HCT116 (cell line): ENCODE data around the gene HMCN2. TPM values are rescaled to one million over a fixed set of nuclear protein-coding genes. Genes with fewer than 3 reads are reported as not detected.

Source experiments
- ATAC-seq: fragments of 200-7000 bp; cut with Tn5 transposase; 2 replicates; pipeline ENCODE4 v1.9.1; 2020; ENCODE audit warnings: mild to moderate bottlenecking, moderate library complexity
- BruUV-seq: library from RNA; stranded (reverse); fragments of 400-500 nt; replicated peaks from 2 replicates; lab custom pipeline; 2021; lab: Mats Ljungman, UMichigan
- CTCF ChIA-PET: fragments of 300-600 bp; sonication (Branson Sonifier 250); formaldehyde crosslinking; loops from one replicate; lab custom pipeline; 2021; ENCODE audit warnings: antibody characterized with exemption; lab: Charles Lee
- POLR2A ChIA-PET: fragments of 300-600, 350-600 bp; sonication (Branson Sonifier 250); formaldehyde crosslinking; loops from one replicate; lab custom pipeline; 2021; ENCODE audit warnings: antibody characterized with exemption; lab: Charles Lee
- RAD21 ChIA-PET, 2 experiments: fragments of 300-600 bp; sonication (Branson Sonifier 250); formaldehyde crosslinking; loops; one replicate each; lab custom pipeline; 2023; ENCODE audit warnings: low total read pairs in 2 of 2; ENCODE audit not compliant: uncharacterized antibody in 2 of 2, unreplicated experiment in 2 of 2, low non-redundant PET in 1 of 2; lab: Charles Lee
- DNase-seq: peaks from one replicate; pipeline ENCODE4 v3.0.0-alpha.2; 2010; ENCODE audit warnings: low read depth, low spot score
- H2AFZ ChIP-seq: fragments of 200-600 bp; shearing (Covaris generic), sonication (generic); 2 replicates; pipeline ENCODE4 v1.6.1; 2017; ENCODE audit warnings: low read depth, mixed run types, mixed read lengths, antibody characterized with exemption, low read length; ENCODE audit not compliant: poor library complexity, severe bottlenecking
- H3K27ac ChIP-seq: 2 replicates; pipeline ENCODE4 v1.5.1; 2012; ENCODE audit warnings: low read depth, low read length
- H3K27me3 ChIP-seq: fragments of 200-600 bp; sonication (generic); 2 replicates; pipeline ENCODE4 v1.6.1; 2016; ENCODE audit warnings: mixed run types, low read length, mixed read lengths; ENCODE audit not compliant: insufficient read depth
- H3K36me3 ChIP-seq, 2 experiments: fragments of 200-500 bp in 1 of 2; fragments of 200-600 bp in 1 of 2; sonication (Bioruptor generic) in 1 of 2; sonication (generic) in 1 of 2; 2 replicates each; pipeline versions ENCODE4 v1.5.1 to v1.6.1; 2014 to 2016; ENCODE audit warnings: low read length in 2 of 2, inconsistent platforms in 1 of 2, mixed read lengths in 1 of 2, mixed run types in 1 of 2; ENCODE audit not compliant: insufficient read depth in 2 of 2, control insufficient read depth in 1 of 2
- H3K4me1 ChIP-seq, 2 experiments: fragments of 200-600 bp in 1 of 2; sonication (generic) in 1 of 2; 2 replicates each; pipeline versions ENCODE4 v1.5.1 to v1.6.1; 2012 to 2017; ENCODE audit warnings: low read length in 2 of 2, inconsistent platforms in 1 of 2, mild to moderate bottlenecking in 1 of 2, mixed read lengths in 1 of 2, mixed run types in 1 of 2, moderate library complexity in 1 of 2; ENCODE audit not compliant: insufficient read depth in 2 of 2, control insufficient read depth in 1 of 2
- H3K4me2 ChIP-seq: fragments of 200-600 bp; sonication (generic); 2 replicates; pipeline ENCODE4 v1.6.1; 2017; ENCODE audit warnings: mixed run types, low read length, mixed read lengths
- H3K4me3 ChIP-seq, 2 experiments: fragments of 200-600 bp in 1 of 2; sonication (generic) in 1 of 2; replicated peaks in 1 of 2; 2 replicates each; pipeline ENCODE4 v1.5.1; 2011 to 2016; ENCODE audit warnings: low read length in 2 of 2, control low read depth in 1 of 2, low read depth in 1 of 2, mild to moderate bottlenecking in 1 of 2, mixed read lengths in 1 of 2, mixed run types in 1 of 2
- H3K79me2 ChIP-seq: fragments of 200-600 bp; sonication (generic); 2 replicates; pipeline ENCODE4 v1.6.1; 2017; ENCODE audit warnings: mild to moderate bottlenecking, mixed run types, low read length, moderate library complexity, mixed read lengths; ENCODE audit not compliant: insufficient read depth
- H3K9ac ChIP-seq: fragments of 200-600 bp; sonication (generic); 2 replicates; pipeline ENCODE4 v1.6.1; 2016; ENCODE audit warnings: low read length, mixed read lengths
- H3K9me2 ChIP-seq: fragments of 200-600 bp; sonication (generic), shearing (Covaris generic); 2 replicates; pipeline ENCODE4 v1.6.1; 2017; ENCODE audit warnings: mixed run types, mild to moderate bottlenecking, moderate library complexity; ENCODE audit not compliant: insufficient read depth
- H3K9me3 ChIP-seq, 2 experiments: fragments of 200-500 bp in 1 of 2; fragments of 200-600 bp in 1 of 2; sonication (Bioruptor generic) in 1 of 2; sonication (generic) in 1 of 2; 2 replicates each; pipeline ENCODE4 v1.6.1; 2014 to 2017; ENCODE audit warnings: low read length in 2 of 2, mixed read lengths in 2 of 2, inconsistent platforms in 1 of 2, low read depth in 1 of 2, mild to moderate bottlenecking in 1 of 2, mixed run types in 1 of 2, moderate library complexity in 1 of 2; ENCODE audit not compliant: control insufficient read depth in 1 of 2, insufficient read depth in 1 of 2
- H4K20me1 ChIP-seq: fragments of 200-600 bp; sonication (generic), shearing (Covaris generic); 2 replicates; pipeline ENCODE4 v1.6.1; 2017; ENCODE audit warnings: mixed run types, mild to moderate bottlenecking, moderate library complexity; ENCODE audit not compliant: insufficient read depth
- EZH2 ChIP-seq: fragments of 200-600 bp; sonication (generic); IDR thresholded peaks from 2 replicates; pipeline ENCODE4 v1.6.1; 2017; ENCODE audit warnings: antibody characterized with exemption, mixed run types
- JUND ChIP-seq: IDR thresholded peaks from 2 replicates; pipeline ENCODE4 v1.6.1; 2012
- RAD21 ChIP-seq: IDR thresholded peaks from 2 replicates; pipeline ENCODE4 v1.6.1; 2012; ENCODE audit warnings: low read depth, mild to moderate bottlenecking
- REST ChIP-seq: IDR thresholded peaks from 2 replicates; pipeline ENCODE4 v1.6.1; 2012; ENCODE audit warnings: low read depth
- TCF7L2 ChIP-seq: IDR thresholded peaks from 2 replicates; pipeline ENCODE4 v1.7.0; 2011; ENCODE audit warnings: borderline replicate concordance, inconsistent platforms; ENCODE audit not compliant: insufficient read depth, insufficient read length; ENCODE audit errors: extremely low read depth
- ZNF274 ChIP-seq: fragments of 200-500 bp; sonication (Bioruptor generic); IDR thresholded peaks from 2 replicates; pipeline ENCODE4 v1.6.1; 2014; ENCODE audit warnings: mild to moderate bottlenecking, low read depth, low read length, inconsistent platforms
- intact Hi-C: fragments of 100-400 bp; cut with micrococcal nuclease; formaldehyde crosslinking; loops from 2 replicates; pipeline ENCODE4 v1.10.0; 2022
- total RNA-seq: library from RNA; stranded (reverse); gene quantifications from one replicate; pipeline ENCODE4 v1.2.1, GENCODE V29; 2021; ENCODE audit not compliant: unreplicated experiment

Gene HMCN2
- total RNA-seq, 1 experiment from 2014 or later, result 0.22 TPM

GRCh38 chr9:130465383-130466096, 200.0 kb downstream of the HMCN2 start:
- Histone ChIP-seq H2AFZ (no peak overlapping the region), H3K4me1 (no peaks in the 10 kb centered on the region), H3K27me3 (no peaks in the 10 kb centered on the region), H3K4me3 (no peak overlapping the region), H3K9ac (no peak overlapping the region), H3K4me2 (no peak overlapping the region), H4K20me1 (no peaks in the 10 kb centered on the region), H3K36me3 (no peaks in the 10 kb centered on the region), H3K9me3 (no peaks in the 10 kb centered on the region), H3K79me2 (no peaks in the 10 kb centered on the region), H3K9me2 (no peaks in the 10 kb centered on the region), H3K27ac (no peak overlapping the region)
- POLR2A ChIA-PET, result no interaction called here
- intact Hi-C loops, result no loop called here
- DNase-seq (no peak), ATAC-seq (no peak)
- CTCF ChIA-PET, result interaction anchor here (1.1 to 2.6 kb wide), 3 partner anchors 217 to 228 kb away, joined by 4 to 16 read pairs (median 5); partner anchors contain the start of gene EXOSC2
- RAD21 ChIA-PET, result no interaction called here
- no peak for TF ChIP-seq EZH2
- no peak for TF ChIP-seq RAD21
- no peak for TF ChIP-seq REST
- no peak for TF ChIP-seq ZNF274
- TF ChIP-seq TCF7L2, result no peak
- TF ChIP-seq JUND, result no peak
- no TSS peak for BruUV-seq
